ENCODE measurements around the gene ATXN10. TPM values are rescaled to one million over a fixed set of nuclear protein-coding genes. Genes with fewer than 3 reads are reported as not detected.

Gene ATXN10
- total RNA-seq, 1 donor from 2014 or later = 99.7 TPM

- Mint-ChIP-seq H3K27ac (no peak overlapping the region), H3K27me3 (no peaks in the 10 kb centered on the region), H3K9me3 (no peaks in the 10 kb centered on the region), H3K4me1 (peaks cover 21% of the 10 kb centered on the region), H3K36me3 (ENCODE audit: low read depth) (peaks cover 26% of the 10 kb centered on the region), H3K4me3 (no peak overlapping the region)
- DNase-seq = no peak
- no peak for TF ChIP-seq CTCF (IDR thresholded peaks at IDR 0.05)
- intact Hi-C loops (cut with micrococcal nuclease) = no loop called here
- ATAC-seq (ENCODE audit: low read depth) = no peak
- POLR2A ChIA-PET = no interaction called here
- CTCF ChIA-PET = no interaction called here
These were observed 115.1 kb downstream of the ATXN10 start for GRCh38 chr22:45786726-45787125.

GRCh38 chr22:45787759-45788158, 116.1 kb downstream of the ATXN10 start:
- Mint-ChIP-seq H3K27me3 (no peaks in the 10 kb centered on the region), H3K27ac (no peak overlapping the region), H3K4me1 (peaks cover 20% of the 10 kb centered on the region), H3K4me3 (no peak overlapping the region), H3K9me3 (no peaks in the 10 kb centered on the region), H3K36me3 (ENCODE audit: low read depth) (peaks cover 29% of the 10 kb centered on the region)
- intact Hi-C loops (cut with micrococcal nuclease) = no loop called here
- ATAC-seq (ENCODE audit: low read depth) (no peak), DNase-seq (no peak)
- no peak for TF ChIP-seq CTCF (IDR thresholded peaks at IDR 0.05)
- CTCF ChIA-PET = no interaction called here
- POLR2A ChIA-PET = no interaction called here

- Mint-ChIP-seq H3K9me3 (peaks cover 4% of the 10 kb centered on the region), H3K4me1 (peaks cover 16% of the 10 kb centered on the region), H3K36me3 (ENCODE audit: low read depth) (peaks cover 33% of the 10 kb centered on the region), H3K27me3 (no peaks in the 10 kb centered on the region), H3K27ac (no peak overlapping the region), H3K4me3 (no peak overlapping the region)
- ATAC-seq (ENCODE audit: low read depth) (no peak), DNase-seq (no peak)
- POLR2A ChIA-PET = no interaction called here
- CTCF ChIA-PET = no interaction called here
- intact Hi-C loops (cut with micrococcal nuclease) = no loop called here
- TF ChIP-seq CTCF (IDR thresholded peaks at IDR 0.05) = no peak
These were observed 116.9 kb downstream of the ATXN10 start for GRCh38 chr22:45788522-45788921.

- Mint-ChIP-seq H3K36me3 (ENCODE audit: low read depth) (peaks cover 46% of the 10 kb centered on the region), H3K27ac (no peak overlapping the region), H3K4me3 (no peak overlapping the region), H3K4me1 (peaks cover 3% of the 10 kb centered on the region), H3K27me3 (no peaks in the 10 kb centered on the region), H3K9me3 (peaks cover 13% of the 10 kb centered on the region)
- ATAC-seq (ENCODE audit: low read depth) (no peak), DNase-seq (no peak)
- ChIA-PET CTCF (no interaction called here), POLR2A (no interaction called here)
- no peak for TF ChIP-seq CTCF (IDR thresholded peaks at IDR 0.05)
- intact Hi-C loops (cut with micrococcal nuclease) = loop anchor here (2.0 kb wide), 1 partner anchor 16 kb away; no protein-coding TSS in a partner anchor
These were observed 118.8 kb downstream of the ATXN10 start for GRCh38 chr22:45790401-45790800.

- CTCF ChIA-PET = no interaction called here
- Mint-ChIP-seq H3K27me3 (no peaks in the 10 kb centered on the region), H3K4me1 (no peaks in the 10 kb centered on the region), H3K9me3 (peaks cover 29% of the 10 kb centered on the region), H3K36me3 (ENCODE audit: low read depth) (peaks cover 67% of the 10 kb centered on the region), H3K4me3 (no peak overlapping the region), H3K27ac (no peak overlapping the region)
- no peak for TF ChIP-seq CTCF (IDR thresholded peaks at IDR 0.05)
- DNase-seq (no peak), ATAC-seq (ENCODE audit: low read depth) (no peak)
- POLR2A ChIA-PET = no interaction called here
- intact Hi-C loops (cut with micrococcal nuclease) = no loop called here
These were observed 121.5 kb downstream of the ATXN10 start for GRCh38 chr22:45793161-45793560.

Measured in activated B cell treated with CpG ODN at 0.5 μM for 24 hours (primary cell).